Panc1 (cell line): ENCODE results near the gene CLDN9. TPM values are rescaled to one million over a fixed set of nuclear protein-coding genes. Genes with fewer than 3 reads are reported as not detected.

Source experiments
- ATAC-seq: fragments of 200-7000 bp; cut with Tn5 transposase; 2 replicates; pipeline ENCODE4 v1.9.1; 2020; ENCODE audit warnings: mild to moderate bottlenecking, moderate library complexity
- BruUV-seq: library from RNA; stranded (reverse); fragments of 400-500 nt; replicated peaks from 2 replicates; lab custom pipeline; 2021; lab: Mats Ljungman, UMichigan
- CTCF ChIA-PET: fragments of 300-600 bp; sonication (Branson Sonifier 250); formaldehyde crosslinking; loops from one replicate; lab custom pipeline; 2022; ENCODE audit warnings: antibody characterized with exemption; lab: Charles Lee
- POLR2A ChIA-PET: fragments of 300-600 bp; sonication (Branson Sonifier 250); formaldehyde crosslinking; loops from one replicate; lab custom pipeline; 2022; ENCODE audit warnings: antibody characterized with exemption; lab: Charles Lee
- DNase-seq: peaks from one replicate; pipeline ENCODE4 v3.0.0-alpha.2; 2010; ENCODE audit warnings: low read depth, low spot score
- H3K27ac ChIP-seq: 2 replicates; pipeline ENCODE4 v1.5.1; 2011; ENCODE audit warnings: mild to moderate bottlenecking, low read length, inconsistent platforms
- H3K27me3 ChIP-seq: fragments of 200-500 bp; sonication (Bioruptor generic); 2 replicates; pipeline ENCODE4 v1.6.0; 2014; ENCODE audit warnings: low read length, inconsistent platforms; ENCODE audit not compliant: control insufficient read depth, insufficient read depth
- H3K36me3 ChIP-seq: fragments of 200-500 bp; sonication (Bioruptor generic); 2 replicates; pipeline ENCODE4 v1.5.1; 2014; ENCODE audit warnings: inconsistent platforms, mild to moderate bottlenecking, low read length, moderate library complexity; ENCODE audit not compliant: control insufficient read depth, insufficient read depth
- H3K4me1 ChIP-seq: 2 replicates; pipeline ENCODE4 v1.5.1; 2011; ENCODE audit warnings: inconsistent platforms, mild to moderate bottlenecking, low read length, moderate library complexity; ENCODE audit not compliant: control insufficient read depth, insufficient read depth
- H3K4me3 ChIP-seq, 2 experiments: 2 replicates each; pipeline ENCODE4 v1.5.1; 2011 to 2012; ENCODE audit warnings: low read depth in 2 of 2, low read length in 2 of 2, mild to moderate bottlenecking in 2 of 2, inconsistent platforms in 1 of 2, moderate library complexity in 1 of 2
- H3K9me3 ChIP-seq: fragments of 200-500 bp; sonication (Bioruptor generic); 2 replicates; pipeline ENCODE4 v1.5.1; 2014; ENCODE audit warnings: low read depth, mild to moderate bottlenecking, inconsistent platforms, low read length, moderate library complexity; ENCODE audit not compliant: control insufficient read depth, insufficient read depth
- CTCF ChIP-seq: fragments of 450-650 bp; IDR thresholded peaks from 2 replicates; pipeline ENCODE4 v1.5.1; 2017; ENCODE audit warnings: mild to moderate bottlenecking
- POLR2AphosphoS5 ChIP-seq: IDR thresholded peaks from 2 replicates; pipeline ENCODE4 v1.6.1; 2012; ENCODE audit warnings: mild to moderate bottlenecking, low read depth, low read length, moderate library complexity
- REST ChIP-seq, 2 experiments: IDR thresholded peaks; 2 replicates each; pipeline ENCODE4 v1.6.1; 2011 to 2012; ENCODE audit warnings: low read depth in 2 of 2, control low read depth in 1 of 2, low read length in 1 of 2, mild to moderate bottlenecking in 1 of 2, moderate library complexity in 1 of 2; ENCODE audit not compliant: insufficient read depth in 1 of 2
- SIN3A ChIP-seq: IDR thresholded peaks from 2 replicates; pipeline ENCODE4 v1.6.1; 2012; ENCODE audit warnings: low read depth, mild to moderate bottlenecking, low read length, moderate library complexity, borderline replicate concordance; ENCODE audit not compliant: insufficient read depth
- TCF7L2 ChIP-seq: IDR thresholded peaks from 2 replicates; pipeline ENCODE4 v1.6.1; 2011; ENCODE audit warnings: mild to moderate bottlenecking, low read depth, low read length, inconsistent platforms
- in situ Hi-C: cut with HindIII; loops from 2 replicates; pipeline ENCODE4 v1.10.0; 2016; ENCODE audit warnings: low sequenced_read_pairs, low pct_unique_long_range_greater_than_20kb
- intact Hi-C: fragments of 100-400 bp; cut with micrococcal nuclease; formaldehyde crosslinking; loops from one replicate; pipeline ENCODE4 v1.10.0; 2022; ENCODE audit not compliant: unreplicated experiment
- total RNA-seq: library from RNA; stranded (reverse); gene quantifications from one replicate; pipeline ENCODE4 v1.2.1, GENCODE V29; 2021; ENCODE audit not compliant: unreplicated experiment

The CLDN9 gene
- total RNA-seq, 1 experiment from 2014 or later: 1.6 TPM

DNA sequence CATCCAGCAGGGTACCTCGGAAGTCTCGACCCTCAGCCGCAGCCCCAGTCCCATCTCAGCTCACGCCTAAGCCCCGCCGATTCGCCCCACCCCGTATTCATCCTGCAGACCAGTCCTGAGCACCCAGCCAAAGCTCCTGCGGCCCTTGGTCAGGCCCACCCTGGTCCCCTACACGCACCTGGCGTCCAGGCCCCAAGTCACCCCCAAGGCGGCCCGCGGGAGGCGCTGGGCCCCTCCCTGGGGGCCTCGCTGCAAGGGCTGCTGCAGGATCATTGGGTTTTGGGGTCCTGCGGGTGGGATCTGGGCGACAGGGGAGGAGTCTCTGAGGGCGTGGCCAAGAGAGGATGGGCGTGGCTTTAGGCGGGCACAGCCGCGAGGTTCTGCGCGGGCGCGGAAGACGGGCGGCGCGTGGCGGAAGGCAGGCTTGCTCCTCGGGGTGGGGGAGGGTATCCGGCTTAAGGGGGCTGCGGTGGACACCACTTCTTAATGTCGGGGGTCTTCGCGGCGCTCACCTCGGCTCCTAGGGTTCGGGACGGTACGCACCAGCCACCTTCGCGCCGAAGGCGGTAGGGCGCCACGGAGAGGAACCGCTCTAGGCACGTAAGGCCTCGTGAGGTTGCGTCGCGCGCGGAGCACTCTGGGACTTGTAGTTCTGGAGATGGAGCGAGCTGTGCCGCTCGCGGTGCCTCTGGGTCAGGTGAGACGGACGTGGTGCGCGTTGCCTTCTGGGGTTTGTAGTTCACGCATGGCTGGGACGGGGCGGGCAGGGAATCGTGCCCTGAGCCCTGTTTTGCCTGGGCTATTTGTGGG is 11.2 kb downstream of the CLDN9 start, which contains the start of the genes HCFC1R1 and THOC6:
Gene HCFC1R1 (minus strand): TSS at position 274 of the 810 bp plus-strand sequence. CDS start 1 bp downstream, at position 273.
Gene THOC6 (plus strand): TSS at position 367 of the 810 bp plus-strand sequence. CDS start 292 bp downstream, at position 659.
- TF ChIP-seq POLR2AphosphoS5: peak; percentile 94
- TF ChIP-seq CTCF: no peak
- peak; percentile 38; the same call in 1 of the 2 replicates for TF ChIP-seq TCF7L2
- TF ChIP-seq REST (IDR thresholded peaks at IDR 0.05; ENCODE audit: insufficient read depth in 1 of 2, low read depth in 2 of 2, low read length in 1 of 2): no peak
- peak; percentile 56; the same call in 1 of the 2 replicates for TF ChIP-seq SIN3A
- ChIA-PET POLR2A (interaction anchor here (0.6 kb wide), 3 partner anchors 19 to 1145 kb away, joined by 3 read pairs; no protein-coding TSS in a partner anchor), CTCF (interaction anchor here (0.7 kb wide), 1 partner anchor 20 kb away, joined by 4 read pairs; no protein-coding TSS in a partner anchor)
- H3K9me3 ChIP-seq: no peaks in the 10 kb centered on the region
- no peaks in the 10 kb centered on the region for H3K27me3 ChIP-seq
- intact Hi-C loops (no loop called here), in situ Hi-C loops (no loop called here)
- H3K36me3 ChIP-seq: peaks cover 9% of the 10 kb centered on the region
- no TSS peak for BruUV-seq
- DNase-seq (peak; percentile 96), ATAC-seq (peak; percentile 61)
- peak within 1 kb of the TSS; percentile 99 for H3K27ac ChIP-seq
- H3K4me1 ChIP-seq: peaks cover 19% of the 10 kb centered on the region
- H3K4me3 ChIP-seq: peak within 1 kb of the TSS; percentile 94 to 95

GRCh38 chr16:3025032-3026002 is 12.6 kb downstream of the CLDN9 start:
- TF ChIP-seq TCF7L2 (no peak), SIN3A (no peak), REST (IDR thresholded peaks at IDR 0.05; ENCODE audit: insufficient read depth in 1 of 2, low read depth in 2 of 2, low read length in 1 of 2) (no peak), CTCF (no peak), POLR2AphosphoS5 (no peak)
- no TSS peak for BruUV-seq
- ChIA-PET CTCF (no interaction called here), POLR2A (no interaction called here)
- Histone ChIP-seq H3K27me3 (no peaks in the 10 kb centered on the region), H3K36me3 (peaks cover 9% of the 10 kb centered on the region), H3K4me1 (peaks cover 15% of the 10 kb centered on the region), H3K27ac (no peak overlapping the region), H3K9me3 (no peaks in the 10 kb centered on the region), H3K4me3 (no peak overlapping the region; a peak in 1 of 4 replicates)
- ATAC-seq: no peak
- intact Hi-C loops (no loop called here), in situ Hi-C loops (no loop called here)
- no peak for DNase-seq
